Duodenal mucosa (tissue), 2 donors: ENCODE results near the gene TBC1D17.

Experiments
- H3K27ac ChIP-seq: one replicate; pipeline ENCODE4 v1.7.0; 2013; ENCODE audit warnings: low read depth, low read length
- H3K27me3 ChIP-seq, 2 donors: one replicate each; pipeline ENCODE4 v1.7.0; 2013; ENCODE audit warnings: low read length in 2 of 2, control low read depth in 1 of 2; ENCODE audit not compliant: insufficient read depth in 2 of 2, control insufficient read depth in 1 of 2
- H3K36me3 ChIP-seq, 2 donors: one replicate each; pipeline ENCODE4 v1.7.0; 2013; ENCODE audit warnings: low read length in 2 of 2, control low read depth in 1 of 2; ENCODE audit not compliant: insufficient read depth in 2 of 2, control insufficient read depth in 1 of 2
- H3K4me1 ChIP-seq, 2 donors: one replicate each; pipeline ENCODE4 v1.7.0; 2013; ENCODE audit warnings: low read length in 2 of 2, control low read depth in 1 of 2; ENCODE audit not compliant: insufficient read depth in 2 of 2, control insufficient read depth in 1 of 2
- H3K4me3 ChIP-seq, 2 donors: one replicate each; pipeline ENCODE4 v1.7.0; 2013; ENCODE audit warnings: low read length in 2 of 2, low read depth in 1 of 2
- H3K9ac ChIP-seq, 2 donors: one replicate each; pipeline ENCODE4 v1.7.0; 2013; ENCODE audit warnings: low read length in 2 of 2, low read depth in 1 of 2
- H3K9me3 ChIP-seq, 2 donors: one replicate each; pipeline ENCODE4 v1.7.0; 2013; ENCODE audit warnings: low read length in 2 of 2, control low read depth in 1 of 2; ENCODE audit not compliant: control insufficient read depth in 1 of 2

The TBC1D17 gene

DNA sequence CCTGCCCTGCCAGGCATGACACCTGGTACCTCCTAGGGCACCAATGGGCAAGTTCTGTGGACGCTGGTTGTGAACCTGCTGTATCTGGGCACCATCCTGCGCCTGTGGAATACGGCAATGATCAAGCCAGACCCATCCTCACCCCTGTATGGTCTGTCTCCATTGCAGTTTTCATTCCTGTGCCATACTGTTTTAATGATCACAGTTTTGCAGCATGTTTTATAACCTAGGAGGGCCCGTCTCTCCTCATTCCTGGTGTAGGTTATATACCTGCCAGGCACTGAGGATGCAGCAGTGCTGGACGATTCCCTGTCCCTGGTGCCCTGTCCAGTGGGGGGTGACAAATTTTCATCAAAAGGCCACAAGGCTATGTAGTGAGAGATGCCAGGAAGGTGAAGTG, 5.6 kb downstream of the TBC1D17 start:
- Histone ChIP-seq H3K4me1 (peaks cover 24 to 28% of the 10 kb centered on the region in 2 donors), H3K36me3 (peaks cover 31 to 62% of the 10 kb centered on the region in 2 donors), H3K27me3 (no peaks in the 10 kb centered on the region), H3K4me3 (no peak overlapping the region), H3K9ac (no peak overlapping the region), H3K27ac (no peak overlapping the region), H3K9me3 (peaks cover 0 to 4% of the 10 kb centered on the region in 2 donors)

DNA sequence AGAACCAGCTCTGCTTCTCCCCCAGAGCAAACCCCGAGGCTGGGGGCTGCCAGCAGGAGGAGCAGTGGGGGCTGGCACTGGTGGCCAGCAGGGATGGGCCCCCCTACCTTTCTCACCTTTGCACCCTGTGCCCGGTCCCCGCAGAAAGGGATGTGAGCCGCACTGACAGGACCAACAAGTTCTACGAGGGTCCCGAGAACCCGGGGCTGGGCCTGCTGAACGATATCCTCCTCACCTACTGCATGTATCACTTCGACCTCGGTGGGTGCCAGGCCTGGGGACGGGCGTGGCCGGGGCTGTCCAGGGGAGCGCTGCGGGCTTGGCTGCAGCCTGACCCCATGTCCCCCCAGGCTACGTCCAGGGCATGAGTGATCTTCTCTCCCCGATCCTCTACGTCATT, 6.6 kb downstream of the TBC1D17 start:
- Histone ChIP-seq H3K9me3 (peaks cover 0 to 4% of the 10 kb centered on the region in 2 donors), H3K4me1 (peaks cover 17 to 18% of the 10 kb centered on the region in 2 donors), H3K9ac (no peak overlapping the region), H3K4me3 (no peak overlapping the region), H3K36me3 (peaks cover 31 to 56% of the 10 kb centered on the region in 2 donors), H3K27me3 (no peaks in the 10 kb centered on the region), H3K27ac (no peak overlapping the region)

DNA sequence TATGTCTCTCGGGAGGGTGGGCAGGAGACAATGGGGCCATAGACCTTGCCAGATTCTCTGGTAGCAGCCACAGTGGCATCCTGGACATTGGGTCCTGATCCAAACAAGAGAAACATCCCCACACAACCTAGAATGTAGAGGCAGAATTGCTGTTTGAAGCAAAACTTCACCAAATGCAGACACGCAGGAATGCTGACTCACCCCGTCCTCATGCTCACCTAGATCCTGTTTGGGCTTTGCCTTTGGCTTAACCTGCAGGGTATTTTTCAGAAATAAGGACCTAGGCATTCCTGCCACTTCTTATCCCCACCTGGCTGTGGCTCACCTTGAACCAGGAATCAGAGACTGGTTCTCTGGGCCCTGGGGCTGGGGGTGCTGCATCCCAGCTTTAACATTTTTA, 7.3 kb downstream of the TBC1D17 start:
- H3K9ac ChIP-seq, result no peak overlapping the region
- peaks cover 0 to 4% of the 10 kb centered on the region in 2 donors for H3K9me3 ChIP-seq
- H3K4me3 ChIP-seq, result no peak overlapping the region
- peaks cover 17 to 18% of the 10 kb centered on the region in 2 donors for H3K4me1 ChIP-seq
- H3K36me3 ChIP-seq, result peaks cover 31 to 52% of the 10 kb centered on the region in 2 donors
- no peak overlapping the region for H3K27ac ChIP-seq
- no peaks in the 10 kb centered on the region for H3K27me3 ChIP-seq

GRCh38 chr19:49887037-49887664, 9.6 kb downstream of the TBC1D17 start:
- no peak overlapping the region for H3K9ac ChIP-seq
- no peak overlapping the region for H3K27ac ChIP-seq
- peaks cover 0 to 4% of the 10 kb centered on the region in 2 donors for H3K9me3 ChIP-seq
- H3K36me3 ChIP-seq, result peaks cover 19 to 29% of the 10 kb centered on the region in 2 donors
- peak overlapping the region; percentile 36 to 38 for H3K4me3 ChIP-seq
- H3K27me3 ChIP-seq, result no peaks in the 10 kb centered on the region
- H3K4me1 ChIP-seq, result peaks cover 10 to 17% of the 10 kb centered on the region in 2 donors

DNA sequence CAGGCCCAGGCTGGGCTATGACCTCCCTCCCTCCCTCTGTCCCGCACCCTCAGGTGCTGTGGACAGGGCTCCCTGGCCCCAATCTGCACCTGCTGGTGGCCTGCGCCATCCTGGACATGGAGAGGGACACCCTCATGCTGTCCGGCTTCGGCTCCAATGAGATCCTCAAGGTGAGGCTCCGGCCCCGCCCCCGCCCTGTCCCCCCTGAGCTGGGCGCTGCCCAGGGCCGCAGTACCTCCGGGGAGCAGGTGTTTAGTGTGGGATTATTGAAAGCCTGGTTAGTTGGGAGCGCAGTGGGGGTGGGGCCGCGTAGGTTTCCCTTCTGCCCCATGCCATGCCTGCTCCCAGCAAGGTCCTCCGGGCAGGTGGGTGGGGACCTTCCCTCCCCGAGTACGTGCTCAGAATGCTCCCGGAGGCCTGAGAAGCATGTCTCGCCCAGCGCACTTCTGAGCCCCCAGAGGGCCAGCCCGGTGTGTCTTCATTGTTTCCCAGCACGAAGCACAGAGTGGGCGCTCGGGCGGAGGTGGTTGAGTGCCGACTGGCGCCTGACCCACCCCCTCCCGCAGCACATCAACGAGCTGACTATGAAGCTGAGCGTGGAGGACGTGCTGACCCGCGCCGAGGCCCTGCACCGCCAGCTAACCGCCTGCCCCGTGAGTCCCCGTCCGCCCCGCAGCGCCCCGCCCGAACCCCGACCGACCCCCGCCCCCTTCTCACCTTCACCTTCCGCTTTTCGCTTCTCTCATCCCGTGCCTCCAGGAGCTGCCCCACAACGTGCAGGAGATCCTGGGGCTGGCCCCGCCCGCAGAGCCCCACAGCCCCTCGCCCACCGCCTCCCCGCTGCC, 10.4 kb downstream of the TBC1D17 start:
- H3K9ac ChIP-seq, result peak overlapping the region in 1 of 2 donors; percentile 32
- no peaks in the 10 kb centered on the region for H3K27me3 ChIP-seq
- H3K36me3 ChIP-seq, result peaks cover 12 to 22% of the 10 kb centered on the region in 2 donors
- H3K27ac ChIP-seq, result no peak overlapping the region
- peaks cover 0 to 3% of the 10 kb centered on the region in 2 donors for H3K9me3 ChIP-seq
- peak overlapping the region; percentile 36 to 38 for H3K4me3 ChIP-seq
- peaks cover 10 to 17% of the 10 kb centered on the region in 2 donors for H3K4me1 ChIP-seq

GRCh38 chr19:49888510-49888824, 11.0 kb downstream of the TBC1D17 start:
- Histone ChIP-seq H3K9me3 (no peaks in the 10 kb centered on the region), H3K9ac (no peak overlapping the region), H3K36me3 (peaks cover 6 to 16% of the 10 kb centered on the region in 2 donors)

GRCh38 chr19:49889038-49889686, 11.7 kb downstream of the TBC1D17 start:
- no peaks in the 10 kb centered on the region for H3K27me3 ChIP-seq
- no peak overlapping the region for H3K4me3 ChIP-seq
- H3K4me1 ChIP-seq, result peaks cover 10 to 17% of the 10 kb centered on the region in 2 donors
- no peaks in the 10 kb centered on the region for H3K9me3 ChIP-seq
- H3K27ac ChIP-seq, result no peak overlapping the region
- no peak overlapping the region for H3K9ac ChIP-seq
- H3K36me3 ChIP-seq, result peaks cover 0 to 9% of the 10 kb centered on the region in 2 donors

More at GRCh38 chr19:49888510-49888824, 11.0 kb downstream of the TBC1D17 start:
- Histone ChIP-seq H3K4me3 (no peak overlapping the region), H3K4me1 (peaks cover 10 to 17% of the 10 kb centered on the region in 2 donors), H3K27ac (no peak overlapping the region), H3K27me3 (no peaks in the 10 kb centered on the region)

GRCh38 chr19:49889687-49890348, 12.3 kb downstream of the TBC1D17 start:
- Histone ChIP-seq H3K36me3 (peaks cover 0 to 3% of the 10 kb centered on the region in 2 donors), H3K27me3 (no peaks in the 10 kb centered on the region), H3K4me3 (peak overlapping the region; percentile 55 to 62), H3K4me1 (peaks cover 10 to 17% of the 10 kb centered on the region in 2 donors), H3K9ac (no peak overlapping the region), H3K9me3 (no peaks in the 10 kb centered on the region), H3K27ac (no peak overlapping the region)

GRCh38 chr19:49890349-49891311, 13.1 kb downstream of the TBC1D17 start:
- no peaks in the 10 kb centered on the region for H3K36me3 ChIP-seq
- no peak overlapping the region for H3K27ac ChIP-seq
- peaks cover 10 to 17% of the 10 kb centered on the region in 2 donors for H3K4me1 ChIP-seq
- no peak overlapping the region for H3K9ac ChIP-seq
- no peaks in the 10 kb centered on the region for H3K27me3 ChIP-seq
- H3K4me3 ChIP-seq, result peak overlapping the region; percentile 55 to 62
- H3K9me3 ChIP-seq, result no peaks in the 10 kb centered on the region
